ENCODE results near the gene WDR1.

Gene WDR1

DNA sequence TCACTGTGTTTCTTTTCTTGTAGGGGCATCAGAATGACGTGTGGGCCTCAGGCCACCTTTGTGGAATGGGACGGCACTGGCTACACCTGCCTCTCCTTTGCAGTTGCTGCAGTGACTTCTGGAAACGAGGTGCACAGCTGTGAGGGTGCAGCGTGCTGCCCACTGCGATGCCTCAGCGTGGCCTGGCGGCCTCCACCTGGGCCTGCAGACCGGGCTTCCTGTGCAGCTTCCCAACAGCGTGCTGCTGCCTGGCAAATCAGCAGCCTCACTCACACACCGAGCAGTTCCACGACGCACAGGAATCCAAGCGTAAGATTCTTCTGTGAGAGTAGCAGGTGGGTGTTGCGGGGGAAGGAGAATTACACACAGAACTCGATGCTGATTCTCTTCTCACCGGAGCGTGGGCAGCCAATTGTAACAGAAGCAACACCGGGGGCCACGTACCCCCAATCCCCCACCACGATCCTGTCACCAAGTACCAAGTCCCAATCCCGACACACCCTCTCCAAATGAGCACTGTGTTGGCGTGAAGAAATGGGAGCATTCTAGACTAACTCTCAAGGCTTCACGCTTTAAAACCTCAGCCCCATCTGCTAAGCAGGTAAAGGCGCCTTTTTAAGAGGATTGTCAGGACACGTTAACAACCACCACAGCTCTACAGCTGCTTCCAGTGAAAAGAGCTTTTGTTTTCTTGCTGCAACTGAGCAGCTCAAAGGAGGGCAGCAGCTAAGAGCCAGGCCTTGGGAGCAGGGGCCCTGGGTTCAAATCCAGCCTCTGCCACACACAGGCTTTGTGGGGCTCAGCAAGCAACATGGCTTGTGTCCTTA lies 16.9 kb downstream of the WDR1 start:
- DNase-seq (ENCODE audit: low read depth in 2 of 2): no peak

DNA sequence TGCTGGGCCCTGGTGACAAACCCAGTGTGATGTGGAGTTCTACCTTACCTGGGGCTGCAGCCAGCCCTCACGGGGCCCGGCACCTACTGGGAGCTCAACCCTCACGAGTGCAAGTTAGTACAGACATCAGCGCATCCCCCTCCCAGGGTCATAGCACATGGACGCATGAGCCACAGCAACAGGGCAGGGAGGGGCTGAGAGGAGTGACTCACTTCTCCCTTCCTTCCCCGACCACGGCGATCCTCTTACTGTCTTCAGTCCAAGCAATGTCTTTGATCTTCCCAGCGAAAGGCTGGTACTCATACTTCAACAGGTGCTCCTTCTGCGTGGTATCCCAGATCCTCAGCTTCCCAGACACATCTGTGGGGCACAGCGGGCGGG lies 17.8 kb downstream of the WDR1 start:
- no peak for DNase-seq (ENCODE audit: low read depth in 2 of 2)

DNA sequence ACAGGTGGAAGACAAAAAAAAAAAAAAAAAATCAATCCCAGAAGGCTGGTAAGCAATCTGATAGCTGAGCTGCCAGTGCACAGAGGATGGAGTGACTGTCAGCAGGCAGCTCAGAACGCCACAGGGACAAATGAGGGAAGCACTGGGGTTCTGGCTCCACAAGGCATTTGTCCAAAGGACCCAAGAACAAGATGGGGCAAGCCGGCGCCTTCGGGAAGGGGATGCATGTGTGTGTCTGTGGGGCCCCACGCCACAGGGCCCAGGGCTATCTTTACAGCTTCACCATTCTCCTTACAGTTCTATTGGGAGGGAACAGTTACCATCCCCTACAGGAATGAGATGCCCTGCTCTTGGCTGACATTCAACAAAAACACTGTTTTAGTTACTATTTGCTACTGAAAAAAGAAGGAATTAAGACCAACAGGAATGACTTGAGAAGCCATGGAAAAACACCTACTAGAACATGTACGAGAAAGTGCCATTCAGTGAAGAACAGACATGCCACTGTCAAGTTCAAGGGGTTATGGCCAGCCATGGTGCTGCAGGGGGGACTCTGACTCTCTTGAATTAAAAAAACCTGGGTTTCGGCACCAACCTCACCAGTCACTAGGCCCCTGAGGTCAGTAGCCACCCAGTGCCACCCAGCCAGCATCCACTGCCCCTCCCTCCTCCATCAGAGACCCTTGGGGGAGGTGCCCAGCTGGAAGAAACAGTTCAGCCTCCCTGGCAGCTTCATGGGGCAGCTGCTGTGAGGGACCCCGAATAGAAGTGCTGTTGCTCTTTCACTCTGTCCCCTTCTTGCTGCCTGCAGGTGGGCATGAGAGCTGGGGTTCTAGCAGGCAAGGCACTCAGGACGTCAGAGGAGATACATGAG lies 18.5 kb downstream of the WDR1 start:
- DNase-seq (ENCODE audit: low read depth in 2 of 2): no peak

DNA sequence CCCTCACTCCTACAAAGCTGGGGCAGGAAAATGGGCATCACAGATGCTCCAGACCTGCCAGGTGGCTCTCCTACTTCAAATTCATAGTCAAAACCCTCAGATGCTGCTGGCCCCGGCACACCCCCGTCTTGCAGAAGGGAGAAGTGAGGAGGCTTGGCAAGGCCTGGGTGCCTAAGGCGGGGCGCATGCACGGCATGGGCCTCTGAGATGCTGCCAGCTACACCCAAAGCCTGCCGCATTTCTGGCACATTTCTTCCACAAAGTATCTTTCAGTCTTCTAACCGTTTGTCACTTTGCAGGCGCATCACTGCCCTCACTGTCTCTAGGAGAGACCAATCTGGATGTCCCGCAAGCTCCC lies 19.6 kb downstream of the WDR1 start:
- no peak for DNase-seq (ENCODE audit: low read depth in 2 of 2)

DNA sequence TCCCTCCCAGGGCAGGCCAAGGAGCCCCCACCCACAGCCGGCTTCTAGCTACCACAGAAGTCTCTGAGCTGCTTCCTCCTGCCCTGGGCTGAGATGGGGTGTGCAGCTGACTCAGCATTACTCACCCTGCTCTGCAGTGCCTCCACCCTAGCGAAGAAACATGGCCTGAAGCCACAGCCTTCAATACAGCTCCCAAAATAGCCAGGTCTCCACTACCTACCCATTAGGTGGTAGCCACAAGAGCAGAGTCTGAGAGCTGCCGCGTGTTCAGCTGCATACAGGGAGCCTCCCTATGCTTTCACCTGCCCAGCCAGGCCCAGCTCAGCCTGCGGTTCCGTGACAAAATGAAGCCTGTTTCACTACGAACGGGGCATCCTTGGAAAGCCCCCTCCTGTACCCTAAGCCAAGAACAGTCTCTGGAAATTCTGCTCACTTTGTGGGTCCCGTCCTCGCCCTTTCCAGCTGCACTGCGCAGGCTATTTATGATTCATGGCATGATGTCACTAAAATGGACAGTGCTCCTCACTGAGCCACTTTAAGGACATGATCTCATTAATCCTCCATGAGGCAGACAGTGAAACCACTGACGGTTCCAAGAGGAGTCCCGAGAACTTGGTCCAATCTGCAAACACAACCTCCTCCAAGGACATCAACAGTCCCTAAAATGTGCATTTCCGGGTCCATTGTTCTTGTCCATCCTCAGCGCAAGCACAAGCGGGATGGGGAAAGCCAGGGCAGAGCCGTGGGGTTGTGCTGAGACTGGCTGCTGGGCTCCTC lies 20.2 kb downstream of the WDR1 start:
- DNase-seq (ENCODE audit: low read depth in 2 of 2): peak; percentile 63 to 66

DNA sequence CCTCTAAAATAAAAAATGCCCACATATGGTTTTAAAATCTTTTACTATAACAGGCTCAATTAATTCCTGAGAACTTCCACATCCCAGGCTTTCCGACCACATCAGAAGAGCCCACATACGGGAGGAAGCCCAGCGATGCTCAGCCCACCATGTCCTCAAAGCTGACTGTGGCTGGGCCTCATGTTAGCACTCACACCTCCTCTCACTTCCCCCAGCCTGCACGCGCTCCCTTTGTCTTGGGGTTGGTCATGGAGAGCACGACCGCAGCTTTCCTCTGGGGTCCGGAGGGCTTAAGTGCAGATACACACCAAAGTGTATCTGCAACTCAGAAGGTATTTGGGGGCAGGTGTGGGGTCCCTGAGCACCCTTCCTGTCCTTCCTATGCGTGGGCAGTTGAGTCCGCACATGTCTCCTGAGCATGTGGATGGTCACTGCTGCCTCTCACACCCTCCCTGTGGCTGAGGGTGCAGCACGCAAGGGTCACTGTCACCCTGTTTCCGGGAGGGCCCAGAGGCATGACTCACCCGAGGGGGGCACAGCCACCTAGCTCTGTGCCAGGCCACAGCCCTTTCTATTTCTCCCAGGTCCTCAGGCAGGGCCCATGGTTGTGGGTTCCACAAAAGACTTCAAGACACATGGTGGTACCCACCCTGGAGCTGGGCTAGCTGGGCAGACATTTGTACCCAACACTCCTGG lies 21.2 kb downstream of the WDR1 start:
- DNase-seq (ENCODE audit: low read depth in 2 of 2): no peak

DNA sequence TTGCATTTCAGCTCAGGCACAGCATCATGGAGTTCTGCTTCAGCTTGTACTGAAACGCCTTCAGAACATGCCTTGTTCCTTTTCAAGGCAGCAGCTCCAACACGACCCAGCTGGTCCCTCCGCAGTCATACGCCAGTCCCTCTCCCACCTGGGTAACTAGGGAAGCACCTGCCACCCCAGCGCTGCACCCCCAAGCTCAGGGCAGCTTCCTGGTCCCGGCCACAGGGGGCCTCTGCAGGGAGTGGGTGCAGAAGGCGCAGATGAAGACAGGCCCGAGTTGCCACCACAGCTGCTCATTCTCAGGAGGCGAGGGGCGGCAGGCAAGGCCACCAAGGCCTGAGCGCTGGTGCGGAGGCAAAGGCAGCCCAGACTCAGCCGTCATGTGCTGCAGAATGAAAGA lies 21.8 kb downstream of the WDR1 start:
- DNase-seq (ENCODE audit: low read depth in 2 of 2): no peak

DNA sequence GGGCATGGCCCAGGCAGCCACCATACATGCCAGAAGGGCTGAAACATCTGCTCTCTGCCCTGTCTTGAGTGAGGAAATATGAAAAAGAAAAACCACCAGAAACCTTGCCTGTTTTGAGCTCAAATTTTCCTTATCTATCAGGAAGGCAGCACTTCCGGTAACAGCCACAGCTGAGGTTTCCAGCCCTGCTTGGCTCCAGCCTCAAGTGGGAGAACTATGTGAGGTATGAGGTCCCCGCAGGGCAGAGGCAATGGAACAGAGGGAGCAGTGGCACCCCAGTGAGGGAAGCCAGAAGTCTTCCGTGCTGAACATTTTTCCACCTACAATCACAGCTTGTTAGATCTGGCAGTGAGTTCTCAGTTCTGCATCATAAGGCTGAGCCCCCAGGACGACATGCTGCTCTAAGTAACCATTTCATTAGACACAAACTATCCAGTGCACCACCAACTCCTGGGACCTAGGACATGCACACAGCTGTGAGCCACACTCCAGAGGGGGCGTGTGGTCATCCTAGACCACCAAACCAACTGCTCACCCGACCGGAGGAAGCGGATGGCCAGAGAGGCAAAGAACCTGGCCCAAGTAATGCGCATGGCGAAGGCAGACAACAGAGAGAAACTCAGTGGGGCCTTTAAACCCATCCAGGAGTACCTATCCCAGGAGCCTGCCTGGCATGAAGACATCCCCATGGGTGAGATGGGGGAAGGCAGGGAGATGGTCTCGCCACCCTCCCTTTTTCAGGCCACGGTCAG lies 22.6 kb downstream of the WDR1 start:
- no peak for DNase-seq (ENCODE audit: low read depth in 2 of 2)

DNA sequence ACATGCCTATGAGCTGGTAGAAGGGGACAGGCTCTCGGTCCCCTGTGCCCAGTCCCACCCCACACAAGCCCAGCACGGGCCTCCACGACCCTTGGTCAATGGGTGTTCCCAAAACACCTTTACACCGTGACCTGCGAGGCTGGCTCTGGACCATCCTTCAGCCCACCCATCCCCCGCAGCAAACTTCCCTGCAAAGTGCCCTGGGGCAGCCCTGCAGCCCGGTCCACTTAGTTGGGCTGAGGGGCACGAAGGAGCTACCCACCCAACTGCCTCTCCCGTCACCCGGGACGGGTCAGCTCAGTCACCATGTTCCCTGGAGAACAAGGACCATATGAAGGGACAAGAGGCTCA lies 23.4 kb downstream of the WDR1 start:
- no peak for DNase-seq (ENCODE audit: low read depth in 2 of 2)

DNA sequence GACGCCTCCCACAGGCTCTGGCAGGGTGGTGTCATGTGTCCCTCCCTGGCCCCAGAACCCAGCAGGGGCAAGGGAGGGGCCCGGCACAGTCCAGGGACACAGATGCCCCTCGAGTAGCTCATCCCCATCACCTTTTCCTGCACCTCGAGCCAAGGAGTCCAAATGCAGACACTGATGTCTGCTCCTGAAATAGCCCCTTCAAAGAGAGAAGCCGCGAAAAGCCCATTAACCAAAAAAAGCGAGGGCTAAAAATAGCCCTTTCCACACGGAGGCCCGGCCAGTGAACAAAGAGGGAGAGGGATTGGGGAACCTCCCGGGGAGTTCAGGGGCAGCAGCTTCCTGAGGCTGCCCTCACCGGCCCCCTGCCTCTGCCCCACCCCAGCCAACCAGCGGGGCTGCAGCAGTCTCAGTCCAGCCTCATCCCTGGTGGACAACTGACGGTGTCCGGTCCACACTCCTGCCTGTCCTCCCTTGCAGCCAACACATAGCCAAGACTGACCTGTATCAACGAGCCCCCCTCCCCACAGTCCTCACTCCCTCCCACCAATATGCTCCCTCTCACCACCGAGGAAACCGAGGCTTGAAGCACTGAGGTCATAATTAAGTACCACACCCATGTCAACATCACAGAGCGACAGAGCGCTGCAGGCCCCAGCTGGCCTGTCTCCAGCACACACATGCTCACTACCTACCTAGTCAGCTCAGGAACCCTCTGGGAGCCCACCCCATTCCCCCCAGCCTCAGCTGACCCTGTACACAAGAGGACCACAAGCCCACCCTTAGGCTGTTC lies 23.9 kb downstream of the WDR1 start:
- DNase-seq (ENCODE audit: low read depth in 2 of 2): no peak

DNA sequence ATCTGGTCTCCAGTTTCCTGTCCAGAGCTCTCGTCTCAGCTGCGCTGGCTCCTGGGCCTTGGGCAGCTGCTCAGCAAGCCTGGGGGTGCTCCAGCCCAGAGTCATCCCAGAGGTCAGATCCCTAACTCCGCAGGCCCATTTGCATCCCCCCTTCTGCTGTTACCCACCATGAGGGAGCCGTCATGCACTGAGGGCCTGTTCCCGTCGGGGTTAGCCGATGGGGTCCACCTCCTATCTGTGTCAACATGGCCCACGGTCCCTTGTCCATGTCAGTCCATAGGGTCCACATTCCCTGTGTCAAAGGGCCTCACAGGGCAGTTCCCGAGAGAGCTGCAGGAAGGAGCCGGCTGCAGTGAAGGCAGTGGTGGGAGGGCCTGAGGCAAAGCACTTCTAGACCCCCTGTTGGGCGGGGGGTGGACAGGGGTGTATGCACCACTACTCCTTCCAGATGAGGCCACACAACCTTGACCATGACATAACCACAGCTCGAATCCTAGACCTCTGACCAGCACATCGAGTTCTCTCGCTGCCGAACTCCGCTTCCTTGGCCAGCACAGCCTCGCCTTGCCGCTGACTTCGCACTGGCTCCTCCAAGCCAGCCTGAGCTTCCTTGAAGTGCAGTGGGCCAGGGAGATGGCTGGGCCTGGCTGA lies 24.9 kb downstream of the WDR1 start:
- DNase-seq (ENCODE audit: low read depth in 2 of 2): no peak

DNA sequence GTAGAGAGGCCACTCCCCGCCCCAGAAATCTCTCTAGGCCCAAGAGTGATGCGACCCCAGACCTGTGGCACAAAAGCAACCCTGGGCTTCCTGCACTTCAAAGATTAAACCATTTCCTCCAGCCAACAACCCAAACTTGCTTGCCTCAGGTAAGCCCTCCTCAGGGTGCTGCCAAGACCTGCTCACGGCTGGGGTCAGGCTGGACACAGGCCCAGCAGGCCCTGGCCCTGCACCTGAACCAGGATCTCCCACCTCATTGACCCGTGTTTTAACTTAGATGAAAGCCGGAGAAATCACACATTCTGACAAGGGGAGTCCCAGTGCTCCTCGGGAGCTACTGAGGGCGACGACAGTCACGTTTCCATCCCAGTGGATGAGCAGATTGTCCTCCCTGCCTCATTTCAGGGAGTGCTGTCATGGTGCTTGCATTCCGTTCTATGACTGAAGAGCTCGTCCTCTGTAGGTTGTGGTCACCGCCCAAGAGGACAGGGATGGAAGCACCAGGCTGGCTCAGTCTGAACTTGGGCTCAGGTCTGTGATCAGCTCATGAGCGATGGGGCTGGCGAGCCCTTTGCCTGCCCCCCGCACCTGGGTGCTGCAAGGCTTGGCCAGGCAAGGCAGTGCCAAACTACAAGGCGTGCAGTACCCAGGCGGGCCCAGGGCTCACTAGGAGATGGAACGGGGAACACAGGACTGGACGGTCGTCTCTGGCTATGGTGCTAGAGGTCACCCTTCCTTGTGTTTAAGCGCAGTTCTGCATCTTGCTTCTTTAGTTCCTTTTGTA lies 25.9 kb downstream of the WDR1 start:
- DNase-seq (ENCODE audit: low read depth in 2 of 2): no peak

DNA sequence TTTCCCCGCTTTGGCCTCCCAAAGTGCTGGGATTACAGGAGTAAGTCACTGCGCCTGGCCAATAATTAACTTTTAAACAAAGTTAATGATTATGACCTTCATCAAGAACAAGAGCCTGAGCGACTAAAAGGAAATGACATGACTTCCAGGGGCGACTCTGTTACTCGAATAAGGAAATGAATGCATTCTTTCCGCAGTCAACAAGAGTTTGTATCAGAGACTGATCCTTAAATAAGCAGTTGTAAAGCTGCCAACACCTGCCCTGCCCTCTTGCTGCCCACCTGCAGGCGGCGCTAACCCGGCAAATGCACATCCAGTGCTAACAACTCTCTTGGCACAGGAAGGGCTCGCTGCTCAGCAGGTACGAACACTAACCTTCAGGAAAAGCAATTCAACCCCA lies 27.3 kb downstream of the WDR1 start:
- no peak for DNase-seq (ENCODE audit: low read depth in 2 of 2)

DNA sequence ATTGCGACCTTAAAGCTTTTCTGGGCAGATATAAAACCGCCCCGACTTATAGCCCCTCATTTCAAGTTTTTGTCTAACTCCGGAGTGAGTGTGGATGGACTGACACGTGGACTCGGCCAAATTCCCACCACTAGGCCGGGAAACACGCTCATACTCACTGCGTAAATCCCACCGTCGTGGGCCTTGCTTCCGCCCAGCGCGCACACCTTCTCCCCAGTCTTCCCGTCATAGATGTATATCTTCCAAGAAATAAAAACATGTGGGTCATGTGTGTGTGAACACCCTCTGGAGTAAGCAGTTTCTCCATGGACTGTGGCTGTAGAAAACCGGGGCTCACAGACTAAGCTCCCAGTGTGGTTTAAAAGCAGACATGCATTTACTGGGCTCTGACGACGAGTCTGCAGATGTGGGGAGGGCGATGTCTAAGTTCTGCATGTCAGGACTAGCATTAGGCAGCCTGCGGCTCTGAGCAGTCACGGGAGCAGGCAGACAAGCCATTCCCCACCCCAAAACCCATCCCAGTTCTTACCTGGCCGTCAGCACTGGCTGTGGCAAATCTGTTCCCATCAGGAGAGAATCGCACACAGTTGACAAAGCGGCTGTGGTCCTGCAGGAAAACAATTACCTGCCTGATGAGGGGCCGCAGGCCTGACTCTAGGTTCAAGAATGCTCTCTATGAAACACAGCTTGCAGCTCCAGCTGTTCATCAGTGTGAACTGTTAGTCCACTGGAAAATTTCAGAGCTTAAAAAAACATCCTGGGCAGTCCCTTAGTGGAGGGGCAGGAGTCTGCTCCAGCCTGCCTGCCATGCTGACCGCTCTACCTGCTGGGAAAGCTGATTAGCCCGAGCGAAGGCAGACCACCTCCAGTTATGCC lies 28.2 kb downstream of the WDR1 start:
- no peak for DNase-seq (ENCODE audit: low read depth in 2 of 2)

DNA sequence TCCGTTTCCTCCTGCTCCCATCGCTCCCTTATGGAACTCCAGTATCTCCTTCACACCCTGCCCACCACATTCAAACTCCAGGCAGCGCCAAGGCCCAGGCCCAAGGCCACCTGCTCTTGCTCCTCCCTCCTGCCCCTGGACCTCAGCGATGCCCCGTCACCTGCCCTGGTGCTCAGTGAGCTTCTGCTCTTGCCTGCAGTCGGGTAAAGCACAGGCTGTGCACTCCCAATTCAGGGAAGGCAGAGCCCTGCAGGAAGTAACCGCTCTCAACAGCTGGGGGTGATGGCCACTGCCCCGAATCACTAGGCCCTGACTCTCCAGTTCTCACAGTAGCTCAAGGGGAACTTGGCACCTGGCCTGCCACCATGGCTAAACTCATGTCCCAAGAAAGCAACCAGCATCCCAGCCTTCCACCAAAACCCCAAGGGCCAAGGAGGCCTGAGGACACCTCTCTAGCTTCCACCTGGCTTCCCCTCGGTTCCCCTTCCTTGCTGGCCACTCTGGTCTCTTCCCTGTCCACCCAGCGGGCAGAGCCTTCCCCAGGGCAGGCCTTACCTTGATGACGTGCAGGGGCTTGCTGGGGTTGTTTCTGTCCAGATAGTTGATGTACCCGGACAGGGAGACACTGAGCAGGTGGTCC lies 29.3 kb downstream of the WDR1 start:
- DNase-seq (ENCODE audit: low read depth in 2 of 2): no peak

DNA sequence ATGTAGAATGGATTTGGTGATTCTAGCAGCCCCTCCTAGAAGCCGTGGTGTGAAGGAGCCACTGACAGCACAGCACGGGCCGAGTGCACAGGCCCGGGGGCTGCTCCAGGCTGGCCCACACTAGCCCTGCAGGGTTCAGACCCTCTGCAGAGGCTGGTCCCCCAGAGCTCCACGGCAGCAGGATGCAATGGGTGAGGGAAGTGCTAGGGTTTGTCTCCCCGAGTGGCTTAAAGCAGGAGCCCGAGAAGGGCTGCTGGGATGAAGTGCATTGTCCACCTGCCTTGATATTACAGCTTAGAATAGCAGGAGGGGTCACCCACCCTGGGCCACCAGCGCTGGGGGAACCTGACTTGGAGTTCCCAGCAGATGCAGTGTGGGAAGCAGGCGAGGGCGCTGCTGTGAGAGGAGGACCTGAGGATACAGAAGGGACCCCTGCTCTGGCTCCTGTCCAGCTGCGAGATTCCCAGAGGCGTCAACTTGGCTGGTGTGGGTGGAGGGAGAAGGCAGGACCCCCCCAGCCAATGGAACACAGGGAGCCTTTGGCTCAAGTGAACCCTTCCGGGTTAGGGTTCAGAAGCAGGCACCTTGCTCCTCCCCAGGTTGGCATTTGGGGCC lies 30.0 kb downstream of the WDR1 start:
- DNase-seq (ENCODE audit: low read depth in 2 of 2): no peak
